Mesothelial cell of epicardium (in vitro differentiated cells): ENCODE measurements around the gene ZNF177. TPM values are rescaled to one million over a fixed set of nuclear protein-coding genes. Genes with fewer than 3 reads are reported as not detected.

Source experiments
- DNase-seq, 2 experiments: peaks; one replicate each; pipeline ENCODE4 v3.0.0; 2021; ENCODE audit warnings: low spot score in 2 of 2; ENCODE audit not compliant: unreplicated experiment in 2 of 2
- H3K27ac Mint-ChIP-seq: 2 replicates; pipeline ENCODE4 v1.8.0; 2021; ENCODE audit warnings: mixed read lengths
- H3K27me3 Mint-ChIP-seq: 2 replicates; pipeline ENCODE4 v1.8.0; 2021; ENCODE audit warnings: low read depth, mixed read lengths
- H3K36me3 Mint-ChIP-seq: 2 replicates; pipeline ENCODE4 v1.8.0; 2021; ENCODE audit warnings: mixed read lengths
- H3K4me1 Mint-ChIP-seq: 2 replicates; pipeline ENCODE4 v1.8.0; 2021; ENCODE audit warnings: mixed read lengths
- H3K4me3 Mint-ChIP-seq: 2 replicates; pipeline ENCODE4 v1.8.0; 2021; ENCODE audit warnings: mild to moderate bottlenecking, moderate library complexity, mixed read lengths
- H3K9me3 Mint-ChIP-seq: 2 replicates; pipeline ENCODE4 v1.8.0; 2021; ENCODE audit warnings: mixed read lengths
- total RNA-seq: library from RNA; stranded (reverse); gene quantifications from 3 replicates; pipeline ENCODE4 v1.2.1, GENCODE V29; 2021
- TF ChIP-seq, protein P1 (sequence below): fragments of 200-600 bp; sonication (generic); IDR thresholded peaks from one replicate; pipeline ENCODE4 v1.5.0; 2021; ENCODE audit warnings: antibody characterized with exemption; ENCODE audit not compliant: unreplicated experiment

ZNF177 gene
- total RNA-seq, 1 donor from 2014 or later, result 10.6 TPM

DNA sequence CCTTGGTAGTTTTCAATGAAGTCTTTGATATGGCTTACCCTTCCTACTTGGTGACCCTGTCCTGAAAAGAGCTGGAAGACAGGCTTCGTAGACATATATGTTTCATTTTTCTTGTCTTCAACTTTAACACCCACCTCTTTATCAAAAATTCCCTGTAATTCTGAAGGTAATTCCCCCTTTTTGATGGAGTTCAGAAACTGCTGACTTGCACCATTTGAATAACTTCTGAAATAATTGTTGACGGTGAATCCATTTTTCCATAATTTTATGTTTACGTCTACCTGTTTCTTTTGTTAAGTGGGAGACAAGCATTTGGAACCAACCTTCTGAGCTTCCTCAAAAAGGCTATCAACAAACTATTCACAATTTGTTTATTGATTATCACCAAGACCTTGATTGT, 14.6 kb upstream of the ZNF177 start:
- H3K4me1 Mint-ChIP-seq, result no peaks in the 10 kb centered on the region
- TF ChIP-seq, protein P1, sequence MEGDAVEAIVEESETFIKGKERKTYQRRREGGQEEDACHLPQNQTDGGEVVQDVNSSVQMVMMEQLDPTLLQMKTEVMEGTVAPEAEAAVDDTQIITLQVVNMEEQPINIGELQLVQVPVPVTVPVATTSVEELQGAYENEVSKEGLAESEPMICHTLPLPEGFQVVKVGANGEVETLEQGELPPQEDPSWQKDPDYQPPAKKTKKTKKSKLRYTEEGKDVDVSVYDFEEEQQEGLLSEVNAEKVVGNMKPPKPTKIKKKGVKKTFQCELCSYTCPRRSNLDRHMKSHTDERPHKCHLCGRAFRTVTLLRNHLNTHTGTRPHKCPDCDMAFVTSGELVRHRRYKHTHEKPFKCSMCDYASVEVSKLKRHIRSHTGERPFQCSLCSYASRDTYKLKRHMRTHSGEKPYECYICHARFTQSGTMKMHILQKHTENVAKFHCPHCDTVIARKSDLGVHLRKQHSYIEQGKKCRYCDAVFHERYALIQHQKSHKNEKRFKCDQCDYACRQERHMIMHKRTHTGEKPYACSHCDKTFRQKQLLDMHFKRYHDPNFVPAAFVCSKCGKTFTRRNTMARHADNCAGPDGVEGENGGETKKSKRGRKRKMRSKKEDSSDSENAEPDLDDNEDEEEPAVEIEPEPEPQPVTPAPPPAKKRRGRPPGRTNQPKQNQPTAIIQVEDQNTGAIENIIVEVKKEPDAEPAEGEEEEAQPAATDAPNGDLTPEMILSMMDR, result no peak
- DNase-seq, result no peak
- H3K36me3 Mint-ChIP-seq, result peaks cover 76% of the 10 kb centered on the region
- no peaks in the 10 kb centered on the region for H3K27me3 Mint-ChIP-seq
- H3K27ac Mint-ChIP-seq, result no peak overlapping the region
- H3K4me3 Mint-ChIP-seq, result no peak overlapping the region
- H3K9me3 Mint-ChIP-seq, result peaks cover 67% of the 10 kb centered on the region

DNA sequence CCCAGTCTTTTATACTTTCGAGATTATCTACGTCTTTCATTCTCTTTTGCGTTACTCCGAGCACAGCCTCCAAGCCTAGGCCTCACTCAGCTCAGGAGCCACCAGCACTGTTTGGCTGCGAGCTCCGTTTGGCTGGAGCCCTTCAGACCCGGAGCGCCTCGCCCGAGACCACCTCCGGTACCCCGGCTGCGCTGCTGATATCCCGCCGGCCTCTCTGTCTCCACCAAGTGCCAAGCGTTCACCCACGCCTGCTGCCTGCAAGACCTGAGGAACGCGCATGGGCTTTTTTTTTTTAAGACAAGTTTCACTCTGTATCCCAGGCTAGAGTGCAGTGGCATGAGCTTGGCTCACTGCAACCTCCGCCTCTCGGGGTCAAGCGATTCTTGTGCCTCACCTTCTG, 14.1 kb upstream of the ZNF177 start:
- Mint-ChIP-seq H3K27me3 (no peaks in the 10 kb centered on the region), H3K36me3 (peaks cover 73% of the 10 kb centered on the region), H3K4me1 (no peaks in the 10 kb centered on the region), H3K9me3 (peaks cover 64% of the 10 kb centered on the region), H3K4me3 (no peak overlapping the region), H3K27ac (no peak overlapping the region)
- TF ChIP-seq, protein P1, result no peak
- no peak for DNase-seq

DNA sequence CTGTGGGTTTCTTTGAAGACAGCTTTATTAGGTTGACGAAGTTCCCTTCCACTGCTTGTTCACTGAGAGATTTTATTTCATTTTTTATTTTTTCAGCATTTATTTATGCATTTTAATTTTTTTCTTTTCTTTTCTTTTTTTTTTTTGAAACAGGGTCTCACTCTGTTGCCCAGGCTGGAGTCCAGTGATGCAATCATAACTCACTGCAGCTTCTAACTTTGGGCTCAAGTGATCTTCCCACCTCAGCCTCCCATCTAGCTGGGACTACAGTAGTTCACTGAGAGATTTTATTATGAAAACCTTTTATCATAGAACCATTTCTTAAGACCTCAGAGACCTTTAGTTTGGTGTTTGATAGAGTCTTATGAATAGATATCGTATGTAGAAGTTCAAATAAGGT, 10.3 kb upstream of the ZNF177 start:
- Mint-ChIP-seq H3K9me3 (peaks cover 61% of the 10 kb centered on the region), H3K4me1 (no peaks in the 10 kb centered on the region), H3K27me3 (no peaks in the 10 kb centered on the region), H3K4me3 (no peak overlapping the region), H3K27ac (no peak overlapping the region), H3K36me3 (peaks cover 69% of the 10 kb centered on the region)
- no peak for DNase-seq
- TF ChIP-seq, protein P1, result no peak

DNA sequence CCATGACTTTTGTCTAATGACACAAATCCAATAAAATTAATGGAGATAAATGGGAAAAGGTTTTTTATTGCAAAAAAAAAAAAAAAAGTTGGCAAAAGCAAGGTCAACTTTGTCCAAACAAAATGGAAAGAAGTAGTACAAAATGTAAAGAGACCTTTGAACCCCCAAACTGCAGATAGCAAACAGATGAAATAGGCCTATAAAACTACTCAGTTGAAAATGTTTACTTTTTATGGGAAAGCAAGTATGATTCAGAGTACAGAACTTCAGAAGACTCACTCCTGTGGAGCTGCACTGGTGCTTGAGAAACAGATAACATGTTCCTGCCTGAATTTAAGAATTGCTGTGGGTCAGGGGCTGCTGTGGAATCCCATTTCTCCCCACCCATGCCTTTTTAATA, 9.8 kb upstream of the ZNF177 start:
- peaks cover 71% of the 10 kb centered on the region for H3K36me3 Mint-ChIP-seq
- no peak overlapping the region for H3K4me3 Mint-ChIP-seq
- TF ChIP-seq, protein P1, result no peak
- no peaks in the 10 kb centered on the region for H3K27me3 Mint-ChIP-seq
- no peak for DNase-seq
- H3K9me3 Mint-ChIP-seq, result peaks cover 62% of the 10 kb centered on the region
- no peak overlapping the region for H3K27ac Mint-ChIP-seq
- H3K4me1 Mint-ChIP-seq, result no peaks in the 10 kb centered on the region

GRCh38 chr19:9354651-9355050, 8.2 kb upstream of the ZNF177 start:
- no peak for DNase-seq
- TF ChIP-seq, protein P1, result no peak
- Mint-ChIP-seq H3K4me3 (no peak overlapping the region), H3K4me1 (no peaks in the 10 kb centered on the region), H3K9me3 (peaks cover 58% of the 10 kb centered on the region), H3K27me3 (no peaks in the 10 kb centered on the region), H3K27ac (no peak overlapping the region), H3K36me3 (peaks cover 66% of the 10 kb centered on the region)
